DMS153 (cell line): ENCODE data around the gene COPS7A.
"Not testable (repeated sequence)": the region's sequence is repeated elsewhere in the genome, so short reads cannot be mapped to it uniquely, and the experiment has no call there.

ENCODE experiments used
- DNase-seq: peaks from one replicate; lab custom pipeline; 2025; lab: John Stamatoyannopoulos, UW

COPS7A gene

DNA sequence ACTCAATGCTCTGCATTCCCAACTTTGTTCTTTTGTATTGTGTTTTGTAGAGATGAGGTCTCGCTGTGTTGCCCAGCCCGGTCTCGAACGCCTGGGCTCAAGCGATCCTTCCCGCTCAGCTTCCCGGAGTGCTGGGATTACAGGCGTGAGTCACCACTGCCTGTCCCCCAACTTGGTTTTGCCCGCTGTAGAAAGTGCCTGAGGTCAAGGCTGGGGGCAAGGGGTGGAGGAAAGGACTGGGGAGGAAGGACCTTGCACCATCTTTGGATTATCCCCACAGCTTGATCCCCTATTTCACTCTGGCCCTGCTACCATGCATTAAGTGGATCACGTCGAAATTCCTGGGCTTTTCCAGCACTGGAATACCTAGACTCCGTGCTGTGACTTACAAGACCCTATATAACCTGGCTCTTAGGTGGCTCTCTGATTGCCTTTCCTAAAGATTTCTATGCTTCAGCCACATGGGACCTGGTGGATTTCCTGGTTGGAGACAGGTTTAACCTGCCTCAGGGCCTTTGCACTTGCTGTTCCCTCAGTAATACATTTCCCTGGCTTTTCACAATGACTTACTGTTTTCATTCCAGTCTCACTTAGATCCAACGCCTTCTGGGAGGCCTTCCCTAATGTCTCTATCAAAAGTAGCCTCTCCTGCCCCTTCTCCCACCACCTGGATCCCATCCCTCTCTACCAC is 22.6 kb upstream of the COPS7A start:
- DNase-seq: no peak

DNA sequence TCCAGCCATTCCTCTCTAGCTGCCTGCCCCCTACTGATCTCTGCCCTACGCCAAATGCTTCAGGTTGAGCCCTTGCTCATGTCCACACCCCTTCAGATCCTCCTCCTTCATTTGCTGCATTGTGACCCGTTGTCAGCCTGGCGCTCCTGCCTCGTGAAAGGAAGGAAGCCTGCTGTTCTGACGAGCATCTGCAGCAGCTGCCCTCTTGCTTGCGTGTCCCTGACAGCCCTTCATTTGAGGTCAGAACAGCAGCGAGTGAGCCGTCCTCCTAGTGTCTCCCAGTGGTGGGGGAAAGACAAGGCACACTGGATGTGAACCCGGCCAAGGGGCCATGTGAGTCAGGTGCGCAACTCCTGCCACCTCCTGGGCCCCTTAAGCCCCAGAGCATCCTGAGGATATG is 20.2 kb upstream of the COPS7A start:
- DNase-seq: peak; percentile 7

DNA sequence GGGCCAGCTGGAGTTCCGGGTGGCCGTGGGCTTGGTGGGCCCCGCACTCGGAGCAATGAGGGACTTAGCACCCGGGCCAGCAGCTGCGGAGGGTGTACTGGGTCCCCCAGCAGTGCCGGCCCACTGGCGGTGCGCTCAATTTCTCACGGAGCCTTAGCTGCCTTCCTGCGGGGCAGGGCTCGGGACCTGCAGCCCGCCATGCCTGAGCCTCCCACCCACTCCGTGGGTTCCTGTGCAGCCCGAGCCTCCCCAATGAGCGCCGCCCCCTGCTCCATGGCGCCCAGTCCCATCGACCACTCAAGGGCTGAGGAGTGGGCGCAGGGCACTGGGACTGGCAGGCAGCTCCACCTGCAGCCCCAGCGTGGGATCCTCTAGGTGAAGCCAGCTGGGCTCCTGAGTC is 15.5 kb upstream of the COPS7A start:
- DNase-seq: not testable (repeated sequence)

DNA sequence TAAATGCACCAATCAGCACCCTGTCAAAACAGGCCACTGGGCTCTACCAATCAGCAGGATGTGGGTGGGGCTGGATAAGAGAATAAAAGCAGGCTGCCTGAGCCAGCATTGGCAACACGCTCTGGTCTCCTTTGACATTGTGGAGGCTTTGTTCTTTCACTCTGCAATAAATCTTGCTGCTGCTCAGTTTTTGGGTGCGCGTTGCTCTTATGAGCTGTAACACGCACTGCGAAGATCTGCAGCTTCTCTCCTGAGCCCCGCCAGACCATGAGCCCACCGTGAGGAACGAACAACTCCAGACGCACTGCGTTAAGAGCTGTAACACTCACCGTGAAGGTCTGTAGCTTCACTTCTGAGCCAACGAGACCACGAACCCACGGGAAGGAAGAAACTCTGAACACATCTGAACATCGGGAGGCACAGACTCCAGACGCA is 14.9 kb upstream of the COPS7A start:
- DNase-seq: no peak

DNA sequence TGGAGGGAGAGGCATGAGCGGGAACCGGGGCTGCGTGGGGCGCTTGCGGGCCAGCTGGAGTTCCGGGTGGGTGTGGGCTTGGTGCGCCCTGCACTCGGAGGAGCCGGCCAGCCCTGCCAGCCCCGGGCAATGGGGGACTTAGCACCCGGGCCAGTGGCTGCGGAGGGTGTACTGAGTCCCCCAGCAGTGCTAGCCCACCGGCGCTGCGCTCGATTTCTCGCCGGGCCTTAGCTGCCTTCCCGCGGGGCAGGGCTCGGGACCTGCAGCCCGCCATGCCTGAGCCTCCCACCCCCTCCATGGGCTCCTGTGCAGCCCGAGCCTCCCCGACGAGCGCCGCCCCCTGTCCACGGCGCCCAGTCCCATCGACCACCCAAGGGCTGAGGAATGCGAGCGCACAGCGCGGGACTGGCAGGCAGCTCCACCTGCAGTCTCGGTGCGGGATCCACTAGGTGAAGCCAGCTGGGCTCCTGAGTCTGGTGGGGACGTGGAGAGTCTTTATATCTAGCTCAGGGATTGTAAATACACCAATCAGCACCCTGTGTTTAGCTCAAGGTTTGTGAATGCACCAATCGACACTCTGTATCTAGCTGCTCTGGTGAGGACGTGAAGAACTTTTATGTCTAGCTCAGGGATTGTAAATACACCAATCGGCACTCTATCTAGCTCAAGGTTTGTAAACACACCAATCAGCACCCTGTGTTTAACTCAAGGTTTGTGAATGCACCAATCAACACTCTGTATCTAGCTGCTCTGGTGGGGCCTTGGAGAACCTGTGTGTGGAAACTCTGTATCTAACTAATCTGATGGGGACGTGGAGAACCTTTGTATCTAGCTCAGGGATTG is 7.6 kb upstream of the COPS7A start:
- DNase-seq: not testable (repeated sequence)

DNA sequence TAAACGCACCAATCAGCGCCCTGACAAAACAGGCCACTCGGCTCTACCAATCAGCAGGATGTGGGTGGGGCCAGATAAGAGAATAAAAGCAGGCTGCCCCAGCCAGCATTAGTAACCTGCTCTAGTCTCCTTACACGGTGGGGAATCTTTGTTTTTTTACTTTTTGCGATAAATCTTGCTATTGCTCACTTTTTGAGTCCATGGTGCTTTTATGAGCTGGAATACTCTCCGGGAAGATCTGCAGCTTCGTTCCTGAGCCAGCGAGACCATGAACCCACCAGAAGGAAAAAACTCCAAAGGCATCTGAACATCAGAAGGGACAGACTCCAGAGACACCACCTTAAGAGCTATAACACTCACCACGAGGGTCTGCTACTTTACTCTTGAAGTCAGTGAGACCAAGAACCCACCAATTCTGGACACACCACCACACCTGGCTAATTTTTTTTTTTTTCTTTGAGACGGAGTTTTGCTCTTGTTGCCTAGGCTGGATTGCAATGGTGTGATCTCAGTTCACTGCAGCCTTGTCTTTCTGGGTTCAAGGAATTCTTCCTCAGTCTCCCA is 6.9 kb upstream of the COPS7A start:
- no peak for DNase-seq

DNA sequence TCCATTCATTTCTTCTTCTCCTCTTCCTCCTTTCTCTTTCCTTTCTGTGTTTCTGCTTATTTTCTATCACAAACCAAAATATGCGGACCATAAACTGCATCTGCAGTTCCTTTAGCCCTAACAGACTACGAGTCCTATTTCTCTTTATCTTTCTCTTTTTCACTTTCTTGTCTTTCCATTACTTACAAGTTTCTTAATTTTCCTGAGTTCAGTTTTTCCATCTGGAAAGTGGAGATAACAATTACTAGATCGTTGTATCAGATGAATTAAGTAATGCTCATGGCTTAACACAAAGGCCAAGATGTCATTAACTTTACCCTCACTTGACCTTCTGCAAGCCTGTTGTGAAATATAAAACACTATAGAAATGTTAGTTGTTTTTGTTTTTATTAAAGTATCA is 983 bp upstream of the COPS7A start:
- no peak for DNase-seq

DNA sequence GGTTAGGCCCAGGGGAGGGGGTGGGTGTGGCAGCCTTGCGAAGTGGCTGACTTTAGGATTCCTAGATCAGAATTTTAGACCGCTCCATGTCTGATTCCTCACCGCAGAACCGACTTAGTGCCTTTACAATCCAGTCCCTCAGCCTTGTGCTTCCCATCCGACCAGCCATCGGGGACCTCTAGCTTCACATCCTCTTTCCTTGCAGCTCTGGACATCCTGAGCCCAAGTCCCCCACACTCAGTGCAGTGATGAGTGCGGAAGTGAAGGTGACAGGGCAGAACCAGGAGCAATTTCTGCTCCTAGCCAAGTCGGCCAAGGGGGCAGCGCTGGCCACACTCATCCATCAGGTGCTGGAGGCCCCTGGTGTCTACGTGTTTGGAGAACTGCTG is 557 bp downstream of the COPS7A start:
- DNase-seq: no peak

DNA sequence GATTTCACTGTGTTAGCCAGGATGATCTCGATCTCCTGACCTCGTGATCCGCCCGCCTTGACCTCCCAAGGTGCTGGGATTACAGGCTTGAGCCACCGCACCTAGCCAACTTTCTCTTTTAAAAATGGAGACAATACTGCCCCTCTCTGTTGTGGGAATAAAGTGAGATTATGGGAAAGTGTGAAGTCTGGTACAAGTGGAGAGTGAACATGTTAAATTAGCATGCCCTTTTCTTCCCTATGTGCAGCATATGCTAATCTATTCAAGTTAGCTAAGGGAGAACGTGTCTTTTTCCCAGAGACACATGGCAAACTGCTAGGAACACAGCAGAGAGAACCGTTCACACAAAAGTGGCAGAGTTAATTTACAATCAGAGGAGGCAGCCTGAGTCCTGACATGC is 1.5 kb downstream of the COPS7A start:
- no peak for DNase-seq

DNA sequence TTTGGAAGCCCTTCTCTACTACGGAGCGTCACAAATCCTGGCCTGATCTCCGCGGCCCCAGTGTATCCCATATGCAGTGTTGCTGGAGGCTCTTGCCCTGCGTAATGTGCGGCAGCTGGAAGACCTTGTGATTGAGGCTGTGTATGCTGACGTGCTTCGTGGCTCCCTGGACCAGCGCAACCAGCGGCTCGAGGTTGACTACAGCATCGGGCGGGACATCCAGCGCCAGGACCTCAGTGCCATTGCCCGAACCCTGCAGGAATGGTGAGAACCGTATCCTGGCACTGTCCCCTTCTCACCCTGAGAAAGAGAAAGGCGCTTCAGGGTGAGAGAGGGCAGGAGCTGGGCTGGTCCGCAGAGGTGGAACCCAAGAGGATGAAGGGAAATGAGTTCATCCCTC is 5.3 kb downstream of the COPS7A start:
- no peak for DNase-seq

DNA sequence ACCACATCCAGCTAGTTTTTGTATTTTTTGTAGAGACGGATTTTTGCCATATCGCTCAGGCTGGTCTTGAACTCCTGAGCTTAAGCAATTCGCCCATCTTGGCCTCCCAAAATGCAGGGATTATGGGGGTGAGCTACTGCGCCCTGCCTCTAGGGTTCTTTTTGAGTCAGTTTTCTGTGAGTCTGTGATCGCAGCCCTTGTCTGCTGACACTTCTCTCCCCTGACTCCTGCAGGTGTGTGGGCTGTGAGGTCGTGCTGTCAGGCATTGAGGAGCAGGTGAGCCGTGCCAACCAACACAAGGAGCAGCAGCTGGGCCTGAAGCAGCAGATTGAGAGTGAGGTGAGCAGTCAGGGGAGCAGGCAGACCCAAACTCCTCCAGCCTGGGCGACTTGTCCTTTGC is 6.3 kb downstream of the COPS7A start:
- no peak for DNase-seq

DNA sequence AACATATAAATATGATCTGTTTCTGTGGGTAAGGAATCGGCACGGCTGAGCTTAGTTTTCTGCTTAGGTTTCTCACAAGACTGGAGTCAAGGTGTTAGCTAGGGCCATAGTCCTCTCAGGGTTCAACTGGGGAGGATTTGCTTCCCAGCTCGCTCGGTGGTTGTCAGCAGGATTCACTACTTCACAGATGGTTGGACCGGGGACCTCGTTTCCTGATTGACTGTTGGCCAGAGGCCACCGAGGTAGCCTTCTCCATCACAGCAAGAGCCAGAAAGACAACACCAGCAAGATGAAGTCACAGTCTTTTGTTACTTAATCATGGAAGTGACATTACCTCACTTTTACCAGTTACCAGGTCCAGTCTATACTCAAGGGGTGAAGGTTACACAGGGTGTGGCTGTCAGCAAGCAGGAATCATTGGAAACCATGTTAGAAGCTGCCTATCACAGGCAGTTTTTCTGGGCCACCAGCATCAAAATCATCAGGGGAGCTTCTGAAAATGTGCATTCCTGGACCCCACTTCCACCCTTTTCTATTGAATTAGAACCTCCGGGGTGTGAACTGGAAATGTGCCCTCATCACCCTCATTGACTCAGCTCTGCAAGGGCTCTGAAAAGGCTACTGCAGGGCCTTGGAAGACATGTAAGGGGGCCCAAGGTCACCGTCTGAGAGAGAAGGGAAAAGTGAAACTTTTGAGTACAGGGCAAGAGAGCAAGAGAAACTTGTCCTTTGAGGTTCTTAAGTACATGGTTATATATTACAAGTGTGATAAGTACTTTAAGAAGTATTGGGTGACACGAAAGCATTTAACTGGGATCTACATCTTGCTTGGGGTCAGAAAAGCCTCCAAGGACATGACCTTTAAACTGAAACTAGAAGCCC is 10.9 kb downstream of the COPS7A start:
- DNase-seq: no peak

DNA sequence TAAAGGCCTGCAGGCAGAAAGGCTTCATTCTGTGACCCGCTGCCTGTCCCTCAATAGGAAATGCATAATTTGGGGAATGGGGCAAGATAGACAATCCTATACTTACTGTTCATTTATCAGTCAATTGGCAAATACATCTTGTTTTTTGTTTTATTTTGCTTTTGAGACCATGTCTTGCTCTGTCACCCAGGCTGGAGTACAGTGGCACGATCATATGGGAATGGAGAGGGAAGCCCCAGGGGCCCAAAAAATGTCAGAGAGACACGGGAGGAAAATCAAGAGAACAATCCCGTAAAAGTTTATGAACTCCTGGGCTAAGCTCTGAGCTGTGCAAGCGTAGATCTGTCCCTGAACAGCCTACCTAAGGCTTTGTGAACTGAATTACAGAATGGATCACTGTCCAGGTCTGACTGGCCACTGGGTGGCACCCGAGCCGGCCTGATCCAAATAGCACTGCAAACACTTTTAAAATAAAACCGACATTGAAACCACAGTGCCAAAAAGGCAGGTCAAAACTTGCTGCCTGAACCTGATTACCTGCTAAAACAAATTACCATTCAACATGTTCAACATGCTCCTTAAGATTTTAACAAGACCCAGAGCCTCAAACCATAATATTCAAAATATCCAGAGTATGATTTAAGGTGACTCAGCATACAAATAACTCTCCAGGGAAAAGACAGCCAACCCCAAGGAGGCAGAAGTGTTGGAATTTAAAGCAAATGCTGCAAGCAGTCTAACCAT is 11.8 kb downstream of the COPS7A start:
- DNase-seq: peak; percentile 45

DNA sequence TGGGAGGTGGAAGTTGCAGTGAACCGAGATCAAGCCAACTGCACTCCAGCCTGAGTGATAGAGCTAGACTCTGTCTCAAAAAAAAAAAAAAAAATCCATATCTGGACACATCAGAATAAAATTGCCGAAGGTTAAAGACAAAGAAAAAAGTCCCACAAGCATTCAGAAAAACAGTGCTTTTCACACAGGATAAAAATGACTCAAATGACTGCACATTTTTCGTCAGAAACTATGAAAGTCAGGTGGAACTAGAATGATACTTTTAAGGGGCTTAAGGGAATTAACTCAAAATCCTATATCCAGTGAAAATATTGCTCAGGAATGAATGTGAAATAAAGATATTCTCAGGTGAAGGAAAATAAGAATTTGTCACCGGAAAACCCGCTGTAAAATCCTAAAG is 12.9 kb downstream of the COPS7A start:
- DNase-seq: no peak

DNA sequence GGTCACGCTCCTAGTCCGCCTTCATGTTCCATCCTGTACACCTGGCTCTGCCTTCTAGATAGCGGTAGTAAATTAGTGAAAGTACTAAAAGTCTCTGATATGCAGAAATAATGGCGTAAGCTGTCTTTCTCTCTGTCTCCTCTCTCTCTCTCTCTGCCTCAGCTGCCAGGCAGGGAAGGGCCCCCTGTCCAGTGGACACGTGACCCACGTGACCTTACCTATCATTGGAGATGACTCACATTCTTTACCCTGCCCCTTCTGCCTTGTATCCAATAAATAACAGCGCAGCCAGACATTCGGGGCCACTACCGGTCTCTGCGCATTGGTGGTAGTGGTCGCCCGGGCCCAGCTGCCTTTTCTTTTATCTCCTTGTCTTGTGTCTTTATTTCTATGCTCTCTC is 18.2 kb downstream of the COPS7A start:
- DNase-seq: not testable (repeated sequence)

DNA sequence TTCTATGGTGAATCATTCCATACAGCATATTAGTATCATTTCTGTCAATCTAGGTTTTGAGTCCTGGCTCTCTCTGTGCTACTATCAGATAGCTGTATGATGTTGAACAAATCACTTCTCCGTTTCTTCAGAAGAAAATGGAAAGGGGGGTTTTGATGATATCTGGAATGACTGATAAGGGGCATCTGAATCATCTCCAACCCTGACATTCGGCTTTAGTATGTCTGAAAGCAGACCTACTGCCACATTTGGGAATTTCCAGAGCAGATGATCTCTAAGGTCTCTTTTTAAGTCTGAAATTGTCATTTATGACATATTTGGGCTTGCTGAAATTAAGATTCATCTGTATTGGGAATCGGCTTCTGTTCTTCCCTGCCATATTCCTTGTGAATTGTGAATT is 19.0 kb downstream of the COPS7A start:
- DNase-seq: no peak

DNA sequence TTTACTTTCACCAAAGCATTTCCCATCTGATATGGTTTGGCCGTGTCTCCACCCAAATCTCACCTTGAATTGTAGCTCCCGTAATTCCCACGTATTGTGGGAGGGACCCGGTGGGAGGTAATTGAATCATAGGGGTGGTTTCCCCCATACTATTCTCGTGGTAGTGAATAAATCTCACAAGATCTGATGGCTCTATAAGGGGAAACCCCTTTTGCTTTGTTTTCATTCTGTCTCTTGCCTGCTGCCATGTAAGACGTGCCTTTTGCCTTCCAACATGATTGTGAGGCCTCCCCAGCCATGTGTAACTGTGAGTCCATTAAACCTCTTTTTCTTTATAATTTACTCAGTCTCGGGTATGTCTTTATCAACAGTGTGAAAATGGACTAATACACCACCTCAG is 19.5 kb downstream of the COPS7A start:
- DNase-seq: not testable (repeated sequence)

DNA sequence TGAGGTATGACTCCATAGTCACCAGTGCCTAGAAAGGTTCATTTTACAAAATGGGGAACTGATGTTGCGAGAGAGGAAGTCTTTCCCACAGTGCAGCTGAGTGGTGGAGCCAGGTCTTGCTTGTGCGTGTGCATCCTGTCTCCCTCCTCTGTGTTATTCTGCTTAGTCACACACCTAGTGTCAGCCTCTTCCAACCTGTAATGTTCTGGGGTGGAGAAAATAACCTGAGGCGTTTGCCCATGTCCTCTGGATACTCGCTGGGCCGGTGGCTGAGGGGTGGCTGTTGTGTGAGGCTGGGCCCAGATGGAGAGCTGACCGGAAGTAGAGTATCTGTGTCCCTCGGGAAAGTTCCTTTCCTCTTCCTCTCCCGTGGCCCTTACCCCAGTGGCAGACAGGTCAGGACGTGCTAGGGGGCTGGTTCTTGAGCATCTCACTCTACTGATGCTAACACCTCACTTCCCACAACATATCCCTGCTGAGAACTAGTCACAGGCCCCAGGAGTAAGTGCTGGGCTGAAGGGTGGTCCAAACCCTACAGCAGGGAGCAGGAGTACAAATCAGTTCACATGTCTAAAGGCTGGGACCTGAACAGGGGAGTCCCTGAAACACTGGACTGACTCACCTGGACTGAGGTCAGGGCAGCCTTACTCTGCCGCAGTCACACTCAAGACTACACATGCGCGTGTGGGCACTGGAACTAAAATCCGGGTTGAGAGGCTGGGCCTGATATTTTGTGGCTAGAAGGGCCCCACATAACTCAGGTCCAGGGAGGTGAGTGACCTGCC is 22.1 kb downstream of the COPS7A start:
- DNase-seq: no peak

DNA sequence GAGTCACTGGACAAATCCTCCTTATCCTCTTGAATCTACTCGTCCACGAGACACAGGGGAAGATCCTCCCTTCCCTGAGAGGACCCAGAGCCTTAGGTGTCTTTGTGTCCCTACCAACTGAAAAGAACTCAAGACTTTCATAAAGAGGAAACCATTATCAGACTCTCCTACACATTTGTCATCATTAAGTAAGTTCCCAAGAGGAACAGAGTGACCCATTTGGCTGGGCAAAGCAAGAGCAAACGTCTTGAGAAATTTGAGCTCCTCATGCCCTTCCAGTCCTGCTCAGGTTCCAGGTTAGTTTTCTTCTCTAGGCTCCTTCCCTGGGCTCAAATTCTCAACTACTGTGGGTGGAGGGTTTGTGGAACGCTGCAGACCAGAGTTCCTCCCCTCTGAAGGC is 23.4 kb downstream of the COPS7A start:
- no peak for DNase-seq

DNA sequence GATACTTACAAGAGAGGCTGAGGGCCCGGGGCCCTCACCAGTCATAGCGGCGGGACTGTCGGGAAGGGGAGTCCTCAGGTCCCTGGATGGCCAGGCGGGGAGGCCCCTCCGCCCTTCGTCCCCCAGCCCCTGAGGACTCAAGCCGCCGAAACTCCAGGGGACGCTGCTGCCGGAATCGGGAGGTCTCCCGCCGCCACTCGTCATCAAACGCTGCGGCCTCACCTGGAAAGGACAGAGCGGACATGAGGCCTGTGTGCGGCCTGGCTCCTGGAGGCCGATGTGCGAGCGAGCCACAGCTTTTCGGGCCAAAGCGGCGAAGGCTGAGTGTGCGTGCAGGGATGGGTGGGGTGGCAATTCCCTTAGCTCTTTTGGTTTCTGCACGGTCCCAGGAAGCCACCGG is 24.9 kb downstream of the COPS7A start:
- no peak for DNase-seq

DNA sequence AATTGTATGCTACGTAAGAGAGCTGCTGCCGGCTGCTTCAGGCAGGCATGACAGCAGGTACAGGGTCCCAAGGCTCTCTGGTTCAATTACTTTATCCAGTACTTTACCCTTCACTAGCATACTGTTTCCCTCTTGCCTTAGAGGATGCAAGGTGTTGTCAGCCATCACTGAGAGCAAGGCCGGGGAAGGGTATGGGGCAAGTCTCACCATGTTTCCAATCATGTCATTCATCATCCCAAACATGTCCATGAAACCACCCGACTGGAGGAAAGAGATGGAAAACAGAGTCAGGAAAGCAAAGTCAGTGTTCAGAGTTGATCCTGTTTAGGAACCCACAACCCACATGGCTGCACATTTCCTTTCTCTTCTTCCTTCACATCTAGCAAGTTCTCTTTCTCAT is 26.7 kb downstream of the COPS7A start:
- no peak for DNase-seq
